Kidney (tissue), 14 donors: ENCODE measurements around the gene IL1F10. TPM values are rescaled to one million over a fixed set of nuclear protein-coding genes. Genes with fewer than 3 reads are reported as not detected.

Experiments
- DNase-seq, 5 donors: peaks; one replicate each; pipeline ENCODE4 v3.0.0-alpha.2; 2013 to 2020
- FAIRE-seq: peaks from 2 replicates; lab custom pipeline; 2012; peaks lifted over from hg19 to GRCh38; lab: Jason Lieb, UNC
- H3K27ac ChIP-seq, 2 donors: one replicate each; pipeline ENCODE4 v1.7.0; 2013; ENCODE audit warnings: low read depth in 2 of 2, low read length in 2 of 2, inconsistent platforms in 1 of 2
- H3K27me3 ChIP-seq: one replicate; pipeline ENCODE4 v1.7.1; 2013; ENCODE audit warnings: low read length, inconsistent platforms; ENCODE audit not compliant: control insufficient read depth, insufficient read depth
- H3K36me3 ChIP-seq, 3 donors: one replicate each; pipeline versions ENCODE4 v1.7.0 to v1.7.1; 2013; ENCODE audit warnings: low read length in 3 of 3, control low read depth in 1 of 3, inconsistent platforms in 1 of 3; ENCODE audit not compliant: insufficient read depth in 3 of 3, control insufficient read depth in 2 of 3
- H3K4me1 ChIP-seq, 3 donors: one replicate each; pipeline versions ENCODE4 v1.7.0 to v1.7.1; 2013; ENCODE audit warnings: low read length in 3 of 3, inconsistent platforms in 1 of 3, low read depth in 1 of 3; ENCODE audit not compliant: control insufficient read depth in 2 of 3, insufficient read depth in 2 of 3
- H3K4me3 ChIP-seq, 3 donors: one replicate each; pipeline versions ENCODE4 v1.7.0 to v1.8.1; 2013; ENCODE audit warnings: low read length in 3 of 3, control low read depth in 1 of 3, inconsistent platforms in 1 of 3
- H3K9ac ChIP-seq, 3 donors: one replicate each; pipeline versions ENCODE4 v1.7.0 to v1.7.1; 2013; ENCODE audit warnings: low read length in 3 of 3, control low read depth in 1 of 3, inconsistent platforms in 1 of 3
- H3K9me3 ChIP-seq, 3 donors: one replicate each; pipeline versions ENCODE4 v1.7.0 to v1.7.1; 2013; ENCODE audit warnings: low read length in 3 of 3, control low read depth in 1 of 3, inconsistent platforms in 1 of 3; ENCODE audit not compliant: control insufficient read depth in 2 of 3, insufficient read depth in 1 of 3
- intact Hi-C: fragments of 100-400 bp; cut with DNase I; formaldehyde crosslinking; loops from one replicate; pipeline ENCODE4 v1.11.1; 2022
- polyA plus RNA-seq: library from polyadenylated mRNA; stranded (reverse); fragments of 350-450 nt; fragmentation: Illumina TruSeq; extraction: RNeasy Lipid Tissue Mini Kit (QIAGEN cat#74804); gene quantifications from one replicate; pipeline ENCODE4 v1.2.3, GENCODE V29; 2014; ENCODE audit warnings: low read depth, low replicate concordance; ENCODE audit not compliant: insufficient read depth
- total RNA-seq: library from RNA; stranded (reverse); fragmentation: NEBNext Ultra II Directional; extraction: Animal tissue kit (Norgen Biotek cat#: 25700); gene quantifications from one replicate; pipeline ENCODE4 v1.2.1, GENCODE V29; 2021
- TF ChIP-seq, protein P1 (sequence below): IDR thresholded peaks from 3 replicates; pipeline ENCODE4 v1.5.1; 2012; ENCODE audit warnings: mild to moderate bottlenecking, moderate library complexity, borderline replicate concordance; ENCODE audit not compliant: insufficient read depth; ENCODE audit errors: extremely low read depth
- donor health status: control.
- donor health status: control.
- donor health status: control.
- donor health status: control.
- donor health status: control.
- donor health status: DM: yes; HTN: yes; CAD: no.
- donor health status: Normal renal cell carcinoma (clear cell type).

IL1F10 gene
- total and polyA plus RNA-seq, 2 donors from 2014 or later, result not detected

DNA sequence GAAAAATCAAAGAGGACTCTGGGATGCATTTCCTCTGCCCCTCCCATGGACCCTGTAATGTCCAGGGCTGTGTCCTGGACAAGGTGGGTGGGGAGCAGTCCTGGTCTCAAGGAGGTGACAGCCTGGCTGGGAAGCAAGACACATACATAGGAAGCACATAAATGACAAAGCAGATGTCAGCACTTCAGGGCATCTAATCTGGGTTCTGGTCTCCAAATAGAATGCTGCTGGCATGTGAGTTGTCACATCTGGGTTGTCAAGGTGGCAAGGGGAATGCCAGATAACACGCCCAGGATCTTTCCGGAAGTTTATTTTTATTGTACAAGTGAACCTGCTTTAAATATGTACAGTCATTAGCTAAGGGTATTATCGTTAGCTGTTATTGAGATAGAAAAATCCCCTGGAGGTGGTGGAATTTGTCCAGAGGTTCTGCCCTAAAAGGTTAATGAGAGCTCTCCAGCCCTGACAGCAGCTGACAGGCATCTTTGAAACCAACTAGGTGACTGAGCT lies 5.6 kb downstream of the IL1F10 start:
- H3K27me3 ChIP-seq, result no peaks in the 10 kb centered on the region
- H3K9ac ChIP-seq, result no peak overlapping the region
- H3K9me3 ChIP-seq, result no peaks in the 10 kb centered on the region
- H3K36me3 ChIP-seq, result no peaks in the 10 kb centered on the region
- no peak overlapping the region for H3K27ac ChIP-seq
- H3K4me3 ChIP-seq, result no peak overlapping the region
- H3K4me1 ChIP-seq, result no peaks in the 10 kb centered on the region
- DNase-seq (no peak), FAIRE-seq (no peak)
- intact Hi-C loops, result no loop called here
- TF ChIP-seq, protein P1, sequence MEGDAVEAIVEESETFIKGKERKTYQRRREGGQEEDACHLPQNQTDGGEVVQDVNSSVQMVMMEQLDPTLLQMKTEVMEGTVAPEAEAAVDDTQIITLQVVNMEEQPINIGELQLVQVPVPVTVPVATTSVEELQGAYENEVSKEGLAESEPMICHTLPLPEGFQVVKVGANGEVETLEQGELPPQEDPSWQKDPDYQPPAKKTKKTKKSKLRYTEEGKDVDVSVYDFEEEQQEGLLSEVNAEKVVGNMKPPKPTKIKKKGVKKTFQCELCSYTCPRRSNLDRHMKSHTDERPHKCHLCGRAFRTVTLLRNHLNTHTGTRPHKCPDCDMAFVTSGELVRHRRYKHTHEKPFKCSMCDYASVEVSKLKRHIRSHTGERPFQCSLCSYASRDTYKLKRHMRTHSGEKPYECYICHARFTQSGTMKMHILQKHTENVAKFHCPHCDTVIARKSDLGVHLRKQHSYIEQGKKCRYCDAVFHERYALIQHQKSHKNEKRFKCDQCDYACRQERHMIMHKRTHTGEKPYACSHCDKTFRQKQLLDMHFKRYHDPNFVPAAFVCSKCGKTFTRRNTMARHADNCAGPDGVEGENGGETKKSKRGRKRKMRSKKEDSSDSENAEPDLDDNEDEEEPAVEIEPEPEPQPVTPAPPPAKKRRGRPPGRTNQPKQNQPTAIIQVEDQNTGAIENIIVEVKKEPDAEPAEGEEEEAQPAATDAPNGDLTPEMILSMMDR, result no peak

DNA sequence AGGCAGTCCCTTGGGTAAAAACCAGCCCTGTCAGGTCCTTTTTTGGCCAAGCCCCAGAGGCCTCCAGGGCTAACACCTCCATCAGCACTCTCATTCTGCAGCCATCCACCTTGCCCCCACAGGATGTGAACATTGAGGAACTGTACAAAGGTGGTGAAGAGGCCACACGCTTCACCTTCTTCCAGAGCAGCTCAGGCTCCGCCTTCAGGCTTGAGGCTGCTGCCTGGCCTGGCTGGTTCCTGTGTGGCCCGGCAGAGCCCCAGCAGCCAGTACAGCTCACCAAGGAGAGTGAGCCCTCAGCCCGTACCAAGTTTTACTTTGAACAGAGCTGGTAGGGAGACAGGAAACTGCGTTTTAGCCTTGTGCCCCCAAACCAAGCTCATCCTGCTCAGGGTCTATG lies 7.3 kb downstream of the IL1F10 start:
- Histone ChIP-seq H3K36me3 (no peaks in the 10 kb centered on the region), H3K4me3 (no peak overlapping the region), H3K4me1 (no peaks in the 10 kb centered on the region), H3K27ac (no peak overlapping the region), H3K9ac (no peak overlapping the region), H3K9me3 (no peaks in the 10 kb centered on the region), H3K27me3 (no peaks in the 10 kb centered on the region)
- FAIRE-seq (no peak), DNase-seq (no peak)
- TF ChIP-seq, protein P1, result no peak
- intact Hi-C loops, result no loop called here

DNA sequence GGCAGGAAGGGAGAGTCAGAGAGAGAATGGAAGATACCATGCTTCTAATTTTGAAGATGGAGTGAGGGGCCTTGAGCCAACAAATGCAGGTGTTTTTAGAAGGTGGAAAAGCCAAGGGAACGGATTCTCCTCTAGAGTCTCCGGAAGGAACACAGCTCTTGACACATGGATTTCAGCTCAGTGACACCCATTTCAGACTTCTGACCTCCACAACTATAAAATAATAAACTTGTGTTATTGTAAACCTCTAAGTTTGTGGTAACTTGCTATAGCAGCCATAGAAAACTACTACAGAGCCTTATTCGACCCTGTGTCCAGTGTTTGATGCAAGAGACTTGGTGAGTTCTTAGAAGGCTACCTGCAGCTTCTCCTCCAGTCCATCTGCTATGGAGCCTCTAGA lies 7.8 kb downstream of the IL1F10 start:
- FAIRE-seq (no peak), DNase-seq (no peak)
- Histone ChIP-seq H3K36me3 (no peaks in the 10 kb centered on the region), H3K27me3 (no peaks in the 10 kb centered on the region), H3K4me1 (no peaks in the 10 kb centered on the region), H3K9me3 (no peaks in the 10 kb centered on the region), H3K27ac (no peak overlapping the region), H3K4me3 (no peak overlapping the region), H3K9ac (no peak overlapping the region)
- intact Hi-C loops, result no loop called here
- TF ChIP-seq, protein P1, result no peak
